SW 1271 (cell line): ENCODE data around the gene SERINC2.
A peak's percentile ranks its signal among the peaks of the same experiment; 100 is the strongest.
"Not testable (repeated sequence)": the region's sequence is repeated elsewhere in the genome, so short reads cannot be mapped to it uniquely, and the experiment has no call there.

Source experiments
- DNase-seq, 2 experiments: peaks; one replicate each; lab custom pipeline; 2025; lab: John Stamatoyannopoulos, UW

Gene SERINC2

DNA sequence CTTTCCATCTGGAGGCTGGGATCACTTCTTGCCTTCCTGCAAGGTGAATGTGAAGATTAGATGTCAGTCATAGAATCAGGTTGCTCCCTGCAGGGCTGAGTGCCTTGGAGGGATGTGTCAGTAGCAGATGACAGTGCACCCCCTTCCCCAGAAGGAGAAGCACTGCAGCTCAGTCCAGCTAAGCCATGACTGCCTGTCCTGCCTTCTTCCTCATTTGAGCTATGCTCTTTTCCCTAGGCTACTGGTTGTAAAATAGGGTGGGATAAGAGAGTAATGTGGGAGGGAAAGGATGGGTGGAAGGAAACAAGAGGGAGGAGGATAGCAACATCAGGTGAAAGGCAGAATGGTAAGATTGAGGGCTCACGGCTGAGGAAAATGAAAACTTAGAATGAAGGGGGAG, 29.0 kb upstream of the SERINC2 start:
- DNase-seq = no peak

DNA sequence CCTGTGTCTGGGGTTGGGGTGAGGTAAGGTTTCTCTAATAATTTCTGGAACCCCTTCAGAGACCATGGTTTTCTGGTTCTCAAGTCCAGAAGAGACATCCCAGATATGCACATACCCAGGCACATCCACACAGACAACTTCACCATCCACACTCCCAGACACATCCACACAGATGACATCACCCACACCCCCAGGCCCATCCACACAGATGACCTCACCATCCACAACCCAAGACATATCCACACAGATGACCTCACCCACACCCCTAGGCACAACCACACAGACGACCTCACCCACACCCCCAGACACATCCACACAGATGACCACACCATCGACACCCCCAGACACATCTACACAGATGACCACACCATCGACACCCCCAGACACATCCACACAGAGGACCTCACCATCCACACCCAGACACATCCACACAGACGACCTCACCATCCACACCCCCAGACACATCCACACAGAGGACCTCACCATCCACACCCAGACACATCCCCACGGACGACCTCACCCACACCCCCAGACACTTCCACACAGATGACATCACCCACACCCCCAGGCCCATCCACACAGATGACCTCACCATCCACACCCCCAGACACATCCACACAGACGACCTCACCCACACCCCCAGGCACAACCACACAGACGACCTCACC, 26.3 kb upstream of the SERINC2 start:
- DNase-seq = not testable (repeated sequence)

DNA sequence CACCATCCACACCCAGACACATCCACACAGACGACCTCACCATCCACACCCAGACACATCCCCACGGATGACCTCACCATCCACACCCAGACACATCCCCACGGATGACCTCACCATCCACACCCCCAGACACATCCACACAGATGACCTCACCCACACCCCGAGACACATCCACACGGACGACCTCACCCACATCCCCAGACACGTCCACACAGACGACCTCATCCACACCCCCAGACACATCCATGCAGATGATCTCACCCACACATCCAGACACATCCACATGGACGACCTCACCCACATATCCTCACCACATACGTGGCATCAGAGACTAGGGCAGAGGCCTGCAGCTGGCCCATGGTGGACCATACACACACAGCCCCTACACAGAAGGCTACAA, 25.4 kb upstream of the SERINC2 start:
- DNase-seq = no peak

DNA sequence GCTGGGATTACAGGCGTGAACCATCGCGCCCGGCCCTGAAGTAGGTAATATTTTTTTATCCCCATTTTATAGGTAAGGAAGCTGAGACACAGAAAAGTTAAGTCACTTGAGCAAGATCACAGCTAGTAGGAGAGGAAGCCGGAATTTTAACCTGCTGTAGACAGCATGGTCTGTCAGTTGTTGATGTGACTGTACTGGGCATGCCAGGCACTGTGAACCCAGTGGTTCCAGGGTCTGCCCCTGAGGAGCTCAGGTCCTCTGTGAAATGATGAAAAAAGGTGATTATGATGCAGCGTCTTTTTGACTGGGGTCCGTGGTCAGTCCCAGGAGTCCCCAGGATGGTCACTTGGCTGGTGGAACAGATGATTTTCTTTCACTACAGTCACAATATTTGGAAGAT, 23.4 kb upstream of the SERINC2 start:
- no peak for DNase-seq

DNA sequence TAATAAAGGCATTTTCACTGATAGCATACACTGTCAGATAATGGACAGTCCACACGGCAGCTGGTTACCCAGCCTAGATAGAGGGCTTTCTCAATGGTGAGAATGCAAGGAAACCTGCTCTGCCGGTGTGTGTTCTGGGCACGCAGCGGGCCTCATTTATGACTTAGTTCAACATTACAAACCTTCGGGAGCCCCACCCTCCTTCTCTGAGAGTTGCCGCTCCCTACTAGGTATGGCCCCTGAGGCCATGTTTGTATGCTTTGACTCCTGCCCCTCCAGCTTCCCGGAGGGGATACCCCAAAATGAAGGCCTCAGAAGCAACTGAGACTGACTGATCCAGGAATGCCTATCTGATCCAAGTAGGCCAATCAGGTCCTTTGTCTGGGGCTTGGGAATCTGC, 22.9 kb upstream of the SERINC2 start:
- no peak for DNase-seq

DNA sequence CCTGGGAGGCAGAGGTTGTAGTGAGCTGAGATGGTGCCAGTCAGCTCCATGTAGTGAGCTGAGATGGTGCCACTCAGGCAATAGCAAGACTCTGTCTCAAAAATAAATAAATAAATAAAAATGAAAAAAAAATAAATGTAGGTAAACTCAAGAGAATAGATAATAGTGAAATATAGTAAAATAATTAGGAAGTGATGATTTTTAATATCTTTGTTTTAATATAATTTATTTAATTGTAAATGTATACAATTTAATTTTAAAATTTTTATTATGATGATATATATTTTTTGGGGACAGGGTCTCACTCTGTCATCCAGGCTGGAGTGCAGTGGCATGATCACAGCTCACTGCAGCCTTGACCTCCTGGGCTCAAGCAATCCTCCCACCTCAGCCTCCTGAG, 19.6 kb upstream of the SERINC2 start:
- DNase-seq = no peak

DNA sequence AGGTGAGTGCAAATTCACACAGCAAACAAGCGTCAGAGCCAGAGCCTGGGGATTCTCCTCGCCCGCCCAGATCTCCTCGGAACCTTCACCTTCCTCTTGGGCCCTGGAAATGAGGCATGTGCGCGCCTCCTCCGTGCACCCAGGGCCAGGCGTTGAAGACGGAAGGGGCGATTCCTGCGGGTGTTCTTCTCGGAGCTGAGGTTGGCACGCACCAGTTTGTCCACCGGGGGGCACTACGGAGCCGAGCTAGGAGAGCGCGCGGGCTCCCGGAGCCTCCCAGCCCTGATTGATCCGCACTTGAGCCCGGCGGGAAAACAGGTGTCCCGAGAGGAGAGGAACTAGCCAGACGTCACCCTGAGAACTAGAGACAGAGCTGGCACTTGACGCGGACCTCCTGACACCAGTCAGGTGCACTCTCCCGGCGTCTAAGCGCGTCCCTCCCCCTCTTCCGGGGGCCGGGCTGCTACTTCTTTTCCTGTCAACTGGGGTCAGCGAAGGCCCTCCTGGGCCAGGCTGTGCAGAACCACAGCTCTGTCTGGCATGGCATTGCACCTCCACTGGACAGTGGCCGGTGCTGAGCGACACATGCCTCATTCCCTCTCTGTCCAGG, 18.3 kb upstream of the SERINC2 start:
- DNase-seq = peak; percentile 54 to 56

DNA sequence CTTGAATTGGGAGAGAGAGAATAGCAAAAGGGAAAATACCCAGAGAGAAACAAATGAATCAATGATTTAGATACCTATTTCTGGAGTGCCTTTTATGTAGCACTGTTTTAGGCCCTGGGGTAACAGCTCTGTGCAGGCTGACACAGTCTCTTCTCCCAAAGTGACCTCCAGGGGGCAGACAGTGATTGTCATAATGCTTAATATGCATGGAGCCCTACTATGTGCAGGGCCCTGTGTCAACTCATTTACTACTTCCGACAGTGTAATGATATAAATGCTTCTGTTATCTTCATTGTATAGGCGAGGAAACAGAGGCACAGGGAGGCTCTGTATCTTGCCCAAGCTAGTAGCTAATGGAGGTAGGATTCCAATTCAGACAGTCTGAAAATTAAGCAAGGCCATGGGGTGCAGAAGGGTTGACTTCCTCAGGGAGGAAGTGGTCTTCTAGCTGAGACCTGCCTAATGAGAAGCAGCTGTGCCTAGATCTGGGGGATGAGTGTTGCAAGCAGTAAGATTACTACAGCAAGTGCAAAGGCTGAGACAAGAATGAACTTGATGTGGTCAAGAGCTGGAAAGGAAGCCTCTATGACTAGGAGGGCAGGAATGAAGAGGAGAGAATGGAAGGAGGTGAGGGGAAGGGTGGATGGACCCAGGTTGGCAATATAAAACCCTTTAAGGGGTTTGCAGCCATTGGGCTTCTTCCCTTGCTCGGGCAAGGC, 16.2 kb upstream of the SERINC2 start:
- peak; percentile 61 to 74 for DNase-seq

DNA sequence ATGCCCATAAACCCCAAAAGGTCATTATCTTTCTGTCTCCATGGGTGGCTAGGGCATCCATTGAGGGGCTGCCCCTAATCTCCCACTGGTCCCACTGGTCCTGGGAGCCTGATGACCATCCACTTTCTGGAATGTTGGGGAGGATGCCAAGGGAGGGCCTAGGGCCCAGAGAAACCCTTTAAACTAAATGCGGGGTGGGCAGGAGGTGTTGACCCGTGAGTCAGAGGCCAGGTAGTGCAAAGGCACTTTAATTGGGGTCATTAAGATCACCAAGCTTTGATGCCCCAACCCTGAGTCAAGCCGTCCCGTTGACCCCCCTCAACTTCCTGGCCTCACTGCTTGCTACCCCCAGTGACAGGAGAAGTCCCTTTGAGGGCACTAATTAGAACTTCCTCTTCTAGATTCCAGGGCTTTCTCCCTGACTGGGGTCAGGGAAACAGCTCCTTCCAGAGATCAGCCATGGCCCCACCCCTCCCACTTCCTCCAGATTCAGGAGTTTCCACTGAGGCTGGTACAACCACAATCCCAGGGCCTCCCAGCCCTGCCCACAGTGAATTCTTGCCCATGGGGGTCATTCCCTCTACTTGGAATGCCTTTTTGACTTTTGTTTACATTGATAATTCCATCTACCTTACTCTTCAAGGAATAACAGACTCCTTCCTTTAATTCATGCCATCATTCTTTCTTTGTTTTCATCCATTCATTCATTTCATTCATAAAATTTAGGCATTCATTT, 15.5 kb upstream of the SERINC2 start:
- peak; percentile 63 to 73 for DNase-seq

DNA sequence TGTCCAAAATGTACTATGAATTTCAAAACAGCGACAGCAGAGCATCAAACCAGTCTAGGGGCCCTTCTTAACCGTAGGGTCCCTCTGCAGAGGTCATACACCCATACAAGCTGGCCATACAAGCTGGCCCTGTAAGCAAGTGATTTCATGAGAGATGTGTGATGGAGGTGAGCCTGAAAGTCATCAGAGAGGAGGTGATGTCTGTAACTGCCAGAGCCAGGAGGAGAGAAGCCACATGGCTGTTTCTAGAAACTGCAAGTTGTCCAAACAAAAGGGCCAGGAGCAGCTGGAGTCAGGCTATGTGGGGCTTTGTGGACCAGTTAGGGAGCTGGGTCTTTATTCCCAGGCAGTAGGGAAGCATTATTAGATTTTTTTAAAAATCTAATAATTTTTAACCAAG, 14.8 kb upstream of the SERINC2 start:
- no peak for DNase-seq

DNA sequence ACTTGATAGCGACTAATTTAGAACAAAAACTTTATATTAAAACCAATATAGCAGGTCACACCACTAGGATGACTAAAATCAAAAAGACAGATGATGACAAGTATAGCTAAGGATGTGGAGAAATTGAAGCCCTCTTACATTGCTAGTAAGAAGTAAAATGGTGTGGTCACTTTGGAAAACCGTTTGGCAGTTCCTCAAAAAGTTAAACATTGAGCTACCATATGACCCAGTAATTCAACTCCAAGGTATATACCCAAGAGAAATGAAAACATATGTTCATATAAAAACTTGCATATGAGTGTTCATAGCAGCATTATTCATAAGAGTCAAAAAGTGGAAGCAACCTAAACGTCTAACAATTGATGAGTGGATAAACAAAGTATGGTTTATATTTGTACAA, 13.0 kb upstream of the SERINC2 start:
- no peak for DNase-seq

DNA sequence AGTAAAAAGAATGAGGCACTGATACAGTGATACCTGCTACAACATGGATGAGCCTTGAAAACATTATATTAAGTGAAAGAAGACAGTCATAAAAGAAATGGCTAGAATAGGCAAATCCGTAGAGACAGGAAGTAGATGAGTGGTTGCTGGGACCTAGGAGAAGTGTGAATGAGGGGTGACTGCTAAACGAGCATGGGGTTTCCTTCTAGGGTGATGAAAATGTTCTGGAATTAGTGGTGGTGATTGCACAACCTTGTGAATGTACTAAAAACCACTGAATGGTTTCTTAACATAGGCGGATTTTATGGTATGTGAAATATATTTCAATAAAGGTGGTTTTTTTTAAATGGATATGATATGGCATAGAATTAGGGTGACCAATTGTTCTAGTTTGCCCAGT, 12.6 kb upstream of the SERINC2 start:
- DNase-seq = no peak

DNA sequence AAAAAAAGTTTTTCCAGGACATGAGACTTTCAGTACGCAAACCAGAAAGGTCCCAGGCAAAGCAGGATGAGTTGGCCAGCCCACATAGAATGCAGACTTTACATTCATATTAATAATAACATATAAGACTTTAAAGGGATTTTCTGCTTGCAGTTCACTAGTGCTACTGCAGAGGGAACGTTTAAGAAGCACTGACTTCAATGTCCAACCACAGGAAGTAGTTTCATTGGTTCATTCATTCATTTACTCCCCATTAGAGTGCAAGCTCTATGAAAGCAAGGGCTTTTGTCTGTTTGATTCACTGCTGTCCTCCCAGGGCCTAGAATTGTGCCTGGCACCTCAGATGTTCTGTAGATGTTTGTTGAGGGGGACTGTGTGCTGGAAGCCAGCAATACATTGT, 11.8 kb upstream of the SERINC2 start:
- no peak for DNase-seq

DNA sequence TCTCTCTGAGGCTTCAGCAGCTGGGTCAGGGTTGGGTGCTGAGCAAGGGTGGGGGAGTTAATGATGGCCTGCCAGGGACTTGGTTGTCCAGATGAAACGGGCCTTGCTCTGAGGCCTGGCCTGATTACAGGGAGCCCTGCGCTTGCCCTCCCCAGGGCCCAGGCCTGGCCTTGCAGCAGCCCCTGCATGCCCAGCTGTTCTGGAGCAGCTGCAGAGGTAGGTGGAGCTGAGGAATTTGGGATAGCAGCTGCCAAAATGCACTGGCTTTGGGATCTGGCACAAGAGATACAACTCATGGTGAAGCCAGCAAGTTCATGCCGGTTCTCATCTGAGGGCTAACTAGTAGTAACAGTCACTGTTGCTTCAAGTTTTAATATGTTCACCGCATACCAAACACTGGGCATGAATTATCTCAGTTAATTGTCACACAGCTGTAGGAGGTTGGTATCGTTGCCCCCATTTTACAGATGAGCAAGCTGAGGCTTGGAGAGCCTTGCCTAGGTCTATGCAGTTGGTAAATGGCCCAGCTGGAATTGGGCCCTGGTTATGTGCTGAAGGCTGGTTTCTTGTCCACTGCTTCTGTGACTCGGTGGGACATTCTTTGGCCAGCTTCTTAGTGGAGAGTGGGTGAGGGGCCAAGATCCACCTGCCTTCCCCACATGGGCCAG, 7.3 kb upstream of the SERINC2 start:
- DNase-seq = no peak

DNA sequence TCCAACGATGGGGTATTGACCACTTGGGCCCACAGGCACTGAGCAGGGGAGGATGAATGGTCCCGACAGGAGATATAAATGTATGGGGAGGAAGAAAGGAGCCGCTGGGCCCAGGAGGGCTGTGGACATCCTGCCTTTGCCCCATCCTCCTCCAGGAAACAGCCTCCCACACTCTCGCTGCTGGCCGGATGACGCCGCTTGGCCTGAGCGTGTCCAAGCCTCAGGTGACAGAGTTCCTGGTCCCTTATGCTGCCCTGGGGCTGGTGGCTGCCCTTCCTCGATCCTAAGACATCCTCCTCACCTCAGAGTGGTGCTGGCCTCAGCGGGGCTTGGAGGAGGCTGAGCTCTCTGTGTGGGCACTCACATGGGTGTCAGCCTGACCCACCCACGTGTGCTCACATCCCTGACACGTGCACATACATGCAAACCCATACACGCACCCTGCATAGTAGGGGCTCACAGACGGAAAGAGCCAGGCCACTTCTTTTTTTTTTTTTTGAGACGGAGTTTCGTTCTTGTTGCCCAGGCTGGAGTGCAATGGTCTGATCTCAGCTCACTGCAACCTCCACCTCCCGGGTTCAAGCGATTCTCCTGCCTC, 5.9 kb upstream of the SERINC2 start:
- no peak for DNase-seq

DNA sequence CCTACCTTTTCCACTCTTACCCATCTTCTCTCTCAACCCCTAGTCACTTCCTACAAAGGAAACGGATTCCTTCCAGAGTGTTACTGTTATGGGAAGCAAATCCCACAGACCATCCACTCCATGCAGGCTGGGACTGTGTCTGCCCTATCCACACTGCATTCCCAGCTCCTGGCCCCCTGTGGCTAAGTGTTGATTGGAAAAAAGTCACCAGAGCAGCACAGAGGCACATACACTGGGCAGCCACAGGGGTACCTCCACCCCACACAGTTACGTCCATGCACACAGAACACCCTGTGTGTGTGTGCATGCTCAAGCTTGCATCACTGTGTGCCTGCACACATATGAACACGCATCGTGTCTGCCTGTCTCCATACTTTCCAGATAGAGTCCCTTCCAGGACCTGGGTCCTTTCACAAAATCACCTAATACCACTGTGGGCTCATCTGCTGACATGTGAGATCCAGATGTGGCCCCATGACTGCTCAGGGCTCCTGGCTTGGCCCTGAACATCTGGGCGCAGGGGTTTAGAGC, 4.2 kb upstream of the SERINC2 start:
- no peak for DNase-seq

DNA sequence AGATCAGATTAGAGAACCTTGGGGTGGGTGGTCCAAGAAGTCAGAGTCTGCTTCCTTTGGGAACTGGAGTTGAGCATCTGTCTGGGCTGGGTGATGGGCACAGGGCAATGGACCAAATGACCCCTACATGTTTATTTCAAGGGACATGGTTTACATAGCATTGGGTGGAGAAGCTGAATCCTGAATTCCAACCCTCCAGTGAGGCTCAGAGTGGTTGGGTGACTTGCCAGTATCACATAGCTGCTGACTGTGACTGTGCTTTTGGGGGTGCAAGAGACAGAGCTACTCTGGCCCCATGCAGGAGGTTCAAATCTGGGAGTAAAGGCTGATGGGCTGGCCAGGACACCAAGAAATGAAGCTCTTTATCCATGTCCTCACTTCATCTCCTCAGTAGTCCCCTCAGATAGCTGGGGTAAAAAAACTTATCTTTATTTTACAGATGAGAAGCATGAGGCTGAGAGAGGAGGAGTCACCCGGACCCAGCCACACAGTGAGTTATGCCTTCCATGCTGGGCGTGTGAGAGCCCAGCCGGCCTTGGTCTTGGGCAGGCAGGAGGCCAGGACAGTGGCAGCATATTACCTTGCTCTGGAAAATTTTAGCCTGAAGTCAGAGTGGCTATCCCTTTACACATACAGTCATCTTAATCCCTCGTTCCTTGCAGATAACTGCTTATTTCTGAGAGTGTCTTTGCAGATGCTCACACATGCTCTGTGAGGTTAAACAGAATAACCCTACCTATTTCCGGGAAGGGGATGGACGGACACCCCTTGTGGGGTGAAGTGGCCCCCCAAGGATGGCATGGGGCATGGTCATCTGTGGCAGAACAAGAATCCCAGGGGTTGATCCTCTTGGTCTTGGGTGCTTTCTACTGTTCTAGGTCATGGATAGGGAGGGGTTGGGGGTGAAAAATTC, 2.8 kb upstream of the SERINC2 start:
- DNase-seq = no peak

DNA sequence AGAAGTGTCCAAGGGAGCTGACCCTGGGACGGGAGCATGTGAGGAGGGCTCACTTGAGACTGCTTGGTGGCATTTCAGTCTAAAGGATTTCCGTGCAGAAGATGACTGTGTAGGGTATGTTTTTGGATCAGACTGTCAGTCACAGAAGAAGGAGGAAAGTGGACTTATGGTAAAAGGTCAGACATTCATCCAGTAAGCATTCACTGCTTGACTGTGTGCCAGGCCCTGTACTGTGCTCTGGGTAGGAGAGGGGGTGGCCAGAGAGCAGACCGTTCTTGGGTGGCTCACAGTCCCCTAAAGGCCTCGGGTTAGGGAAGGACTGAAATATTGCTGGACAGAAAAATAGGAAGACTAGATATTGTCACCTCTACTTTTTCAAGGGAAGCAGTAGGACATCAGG, 2.1 kb upstream of the SERINC2 start:
- no peak for DNase-seq

DNA sequence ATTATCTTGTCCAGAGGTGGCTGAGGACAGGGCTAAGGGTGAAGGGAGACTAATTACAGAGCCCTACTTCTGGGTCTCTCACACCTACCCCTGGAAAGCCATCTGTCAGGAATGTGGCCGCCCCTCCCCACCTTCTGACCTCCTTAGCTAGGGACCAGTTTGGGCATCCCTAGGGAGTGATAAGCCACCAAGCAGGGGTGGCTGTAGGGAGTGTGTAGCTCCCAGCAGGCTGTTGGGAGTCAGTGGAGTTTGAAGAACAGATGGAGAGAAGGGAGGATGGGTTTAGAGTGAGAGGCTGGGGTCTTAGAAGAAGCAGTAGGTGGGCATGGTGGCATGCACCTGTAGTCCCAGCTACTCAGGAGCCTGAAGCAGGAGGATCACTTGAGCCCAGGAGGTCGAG, 808 bp upstream of the SERINC2 start:
- no peak for DNase-seq

DNA sequence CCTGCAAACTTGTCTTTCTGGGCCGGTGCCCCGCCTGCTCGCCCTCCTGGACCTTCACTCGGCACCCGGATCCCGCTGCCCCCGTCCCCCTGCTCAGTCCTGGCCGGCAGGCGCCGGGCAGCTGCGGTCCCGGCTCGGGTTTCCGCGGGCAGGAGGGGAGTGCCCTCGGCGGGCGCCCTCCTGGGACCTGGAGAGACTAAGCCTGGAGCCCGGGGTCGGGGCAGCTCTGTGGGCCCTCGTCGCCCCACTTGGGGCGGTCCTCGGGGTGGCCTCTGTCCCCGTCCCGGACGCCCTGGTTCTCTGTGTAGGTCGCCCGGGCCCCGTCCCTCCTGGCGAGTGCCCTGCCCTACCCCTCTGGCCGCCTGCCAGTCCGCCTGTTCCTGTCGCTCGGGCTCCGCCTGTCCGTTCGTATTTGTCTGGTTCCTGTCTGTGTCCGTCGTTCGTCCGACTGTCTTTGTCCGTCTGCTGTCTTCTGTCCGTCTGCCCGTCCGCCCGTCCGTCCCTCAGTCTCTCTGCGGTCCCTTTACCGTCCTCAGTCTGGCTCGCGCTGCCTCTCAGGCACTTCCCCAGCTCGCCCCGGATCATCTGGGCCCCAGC, 490 bp downstream of the SERINC2 start:
- peak in 1 of 2 experiments; percentile 15 for DNase-seq
